RWPE1 (cell line): ENCODE measurements around the gene SLC39A1.
"Not testable (repeated sequence)": the region's sequence is repeated elsewhere in the genome, so short reads cannot be mapped to it uniquely, and the experiment has no call there.

Source experiments
- CTCF ChIA-PET: fragments of 350-600 bp; sonication (Branson Sonifier 250); formaldehyde crosslinking; extraction: SDS; loops from one replicate; lab custom pipeline; 2021; lab: Yijun Ruan, JAX
- POLR2A ChIA-PET: fragments of 400-600 bp; formaldehyde crosslinking; extraction: SDS; loops from one replicate; lab custom pipeline; 2020; ENCODE audit warnings: antibody characterized with exemption; ENCODE audit not compliant: low non-redundant PET; lab: Yijun Ruan, JAX
- DNase-seq: peaks from one replicate; pipeline ENCODE4 v3.0.0; 2012; ENCODE audit warnings: low spot score
- H3K27ac ChIP-seq: fragments of 450-650 bp; 2 replicates; pipeline ENCODE4 v1.5.1; 2017
- CTCF ChIP-seq: fragments of 450-650 bp; conservative IDR thresholded peaks from 2 replicates; pipeline ENCODE4 v1.5.1; 2017; ENCODE audit warnings: low read depth, mild to moderate bottlenecking

The SLC39A1 gene

GRCh38 chr1:153985941-153986761, 22.8 kb upstream of the SLC39A1 start, which contains the start of gene RAB13:
Gene RAB13, minus strand, starts transcription at chr1:153986339. Its CDS starts 103 bp downstream, at chr1:153986236.
- TF ChIP-seq CTCF = no peak
- peak within 1 kb of the TSS; percentile 84 for H3K27ac ChIP-seq

GRCh38 chr1:153985341-153985912, 22.1 kb upstream of the SLC39A1 start:
- ChIA-PET CTCF (interaction anchor here (0.6 to 3.6 kb wide), 3 partner anchors 39 to 340 kb away, joined by 5 to 18 read pairs (median 6); no protein-coding TSS in a partner anchor), POLR2A (interaction anchor here (1.2 kb wide), 1 partner anchor 18 kb away, joined by 3 read pairs; the partner anchor contains the start of gene CREB3L4)
- peak overlapping the region; percentile 84 for H3K27ac ChIP-seq
- no peak for DNase-seq
- no peak for TF ChIP-seq CTCF

More at GRCh38 chr1:153985941-153986761, 22.8 kb upstream of the SLC39A1 start, which contains the start of gene RAB13:
- ChIA-PET POLR2A (interaction anchor here (1.2 kb wide), 2 partner anchors 19 to 23 kb away, joined by 3 to 4 read pairs; partner anchors contain the start of genes CREB3L4 and SLC39A1), CTCF (interaction anchor here (0.5 to 3.6 kb wide), 24 partner anchors 8 to 632 kb away, joined by 3 to 18 read pairs (median 4); partner anchors contain the start of genes CREB3L4, HAX1, JTB and S100A9)
- peak; percentile 93 for DNase-seq

- DNase-seq = no peak
- H3K27ac ChIP-seq = no peak overlapping the region
- ChIA-PET POLR2A (no interaction called here), CTCF (interaction anchor here (0.6 kb wide), 1 partner anchor 248 kb away, joined by 5 read pairs; no protein-coding TSS in a partner anchor)
- TF ChIP-seq CTCF = no peak
Measured at GRCh38 chr1:153984123-153984894, 21.0 kb upstream of the SLC39A1 start.

GRCh38 chr1:153981735-153982134, 18.4 kb upstream of the SLC39A1 start:
- DNase-seq, H3K27ac ChIP-seq, POLR2A ChIA-PET: not testable (repeated sequence)
- CTCF ChIA-PET = interaction anchor here (0.6 kb wide), 1 partner anchor 347 kb away, joined by 4 read pairs; no protein-coding TSS in a partner anchor

GRCh38 chr1:153979091-153979490, 15.8 kb upstream of the SLC39A1 start:
- DNase-seq, CTCF ChIA-PET: not testable (repeated sequence)
- H3K27ac ChIP-seq = peak overlapping the region; percentile 22; the same call in 1 of the 2 replicates
- POLR2A ChIA-PET = interaction anchor here (2.8 kb wide), 1 partner anchor 12 kb away, joined by 16 read pairs; the partner anchor contains the start of gene CREB3L4

GRCh38 chr1:153978274-153978909, 15.1 kb upstream of the SLC39A1 start:
- no peak for DNase-seq
- CTCF ChIA-PET = interaction anchor here (1.0 to 1.3 kb wide), 2 partner anchors 8 to 32 kb away, joined by 4 to 5 read pairs; partner anchors contain the start of genes DENND4B and RAB13
- no peak overlapping the region for H3K27ac ChIP-seq
- TF ChIP-seq CTCF = no peak
- POLR2A ChIA-PET = interaction anchor here (0.5 to 2.8 kb wide), 2 partner anchors 12 to 1954 kb away, joined by 3 to 16 read pairs; partner anchors contain the start of gene CREB3L4
